Ectodermal cell (in vitro differentiated cells): ENCODE results near the gene SLC25A21.

Experiments
- H3K27ac ChIP-seq: 2 replicates; pipeline ENCODE4 v1.7.0; 2013; ENCODE audit warnings: mild to moderate bottlenecking, low read depth, low read length; ENCODE audit not compliant: insufficient read depth, poor library complexity, severe bottlenecking
- H3K27me3 ChIP-seq: 2 replicates; pipeline ENCODE4 v1.7.0; 2013; ENCODE audit warnings: mild to moderate bottlenecking, low read length; ENCODE audit not compliant: insufficient read depth, control insufficient read depth, poor library complexity, severe bottlenecking
- H3K36me3 ChIP-seq: one replicate; pipeline ENCODE4 v1.7.0; 2013; ENCODE audit warnings: low read length; ENCODE audit not compliant: control insufficient read depth, insufficient read depth
- H3K4me1 ChIP-seq: one replicate; pipeline ENCODE4 v1.7.0; 2013; ENCODE audit warnings: low read length; ENCODE audit not compliant: control insufficient read depth, insufficient read depth
- H3K4me3 ChIP-seq: 2 replicates; pipeline ENCODE4 v1.7.0; 2013; ENCODE audit warnings: low read depth, low read length, control low read depth; ENCODE audit not compliant: insufficient read depth
- H3K9me3 ChIP-seq: 2 replicates; pipeline ENCODE4 v1.7.0; 2013; ENCODE audit warnings: mild to moderate bottlenecking, low read length, moderate library complexity; ENCODE audit not compliant: control insufficient read depth
- WGBS, 2 experiments: methylation state at CpG; one replicate each; pipeline ENCODE4 v1.1.7; 2013; ENCODE audit warnings: missing lambda C conversion rate in 2 of 2; 5-methylcytosine and 5-hydroxymethylcytosine counted together

Gene SLC25A21

GRCh38 chr14:37093364-37093763 is 79.0 kb downstream of the SLC25A21 start:
- WGBS, 2 experiments: 76 to 92% methylated on average over 3 of the region's 5 CpGs
- Histone ChIP-seq H3K27me3 (no peaks in the 10 kb centered on the region), H3K27ac (no peak overlapping the region), H3K4me3 (no peak overlapping the region), H3K4me1 (no peaks in the 10 kb centered on the region), H3K9me3 (no peaks in the 10 kb centered on the region), H3K36me3 (no peaks in the 10 kb centered on the region)

DNA sequence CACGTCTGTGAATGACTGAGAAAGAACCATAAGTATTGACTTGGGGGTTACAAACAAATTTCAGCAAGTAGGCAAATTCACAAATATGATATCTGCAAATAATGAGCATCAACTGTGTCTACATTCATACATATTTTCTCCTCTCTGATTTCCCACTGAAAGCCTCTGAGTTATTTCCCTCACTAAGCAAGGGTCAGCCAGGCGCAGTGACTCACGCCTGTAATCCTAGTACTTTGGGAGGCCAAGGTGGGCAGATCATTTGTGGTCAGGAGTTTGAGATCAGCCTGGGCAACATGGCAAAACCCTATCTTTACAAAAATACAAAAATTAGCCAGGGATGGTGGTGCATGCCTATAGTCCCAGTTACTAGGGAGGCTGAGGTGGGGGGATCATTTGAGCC is 80.8 kb downstream of the SLC25A21 start:
- Histone ChIP-seq H3K27me3 (no peaks in the 10 kb centered on the region), H3K4me3 (no peak overlapping the region), H3K27ac (no peak overlapping the region), H3K9me3 (no peaks in the 10 kb centered on the region), H3K4me1 (no peaks in the 10 kb centered on the region), H3K36me3 (no peaks in the 10 kb centered on the region)
- 89 to 94% methylated on average over 3 of the region's 3 CpGs for WGBS, 2 experiments

- Histone ChIP-seq H3K36me3 (no peaks in the 10 kb centered on the region), H3K9me3 (no peaks in the 10 kb centered on the region), H3K27ac (no peak overlapping the region), H3K4me1 (no peaks in the 10 kb centered on the region), H3K4me3 (no peak overlapping the region), H3K27me3 (no peaks in the 10 kb centered on the region)
- WGBS, 2 experiments: 77 to 80% methylated on average over 6 of the region's 6 CpGs
These were observed 82.4 kb downstream of the SLC25A21 start for GRCh38 chr14:37090026-37090425.

DNA sequence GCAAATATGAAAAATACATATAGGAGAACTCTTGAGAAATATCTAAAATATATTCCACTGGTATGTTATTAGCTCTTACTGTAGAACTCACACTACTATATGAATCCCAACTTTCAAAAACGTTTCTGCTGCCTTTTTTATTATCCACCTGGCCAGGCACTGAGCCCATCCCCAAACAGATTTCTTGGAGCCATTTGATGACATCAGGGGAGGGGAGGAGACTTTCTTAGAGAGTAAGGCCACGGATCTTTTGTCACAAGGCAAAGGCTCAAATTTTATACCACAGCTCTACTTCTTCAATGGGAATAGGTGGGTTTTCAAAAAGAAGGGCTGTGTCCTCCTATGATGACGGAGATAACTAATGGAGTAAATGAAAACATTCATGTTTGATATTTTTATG is 83.0 kb downstream of the SLC25A21 start:
- H3K4me3 ChIP-seq: no peak overlapping the region
- H3K4me1 ChIP-seq: no peaks in the 10 kb centered on the region
- H3K27me3 ChIP-seq: no peaks in the 10 kb centered on the region
- H3K36me3 ChIP-seq: no peaks in the 10 kb centered on the region
- no peak overlapping the region for H3K27ac ChIP-seq
- WGBS, 2 experiments: 84 to 88% methylated on average over 2 to 3 of the region's 3 CpGs
- H3K9me3 ChIP-seq: no peaks in the 10 kb centered on the region

GRCh38 chr14:37088356-37089215 is 83.8 kb downstream of the SLC25A21 start:
- H3K4me3 ChIP-seq: no peak overlapping the region
- no peak overlapping the region for H3K27ac ChIP-seq
- no peaks in the 10 kb centered on the region for H3K9me3 ChIP-seq
- H3K4me1 ChIP-seq: no peaks in the 10 kb centered on the region
- H3K27me3 ChIP-seq: no peaks in the 10 kb centered on the region
- 93 to 96% methylated on average over 9 of the region's 9 CpGs for WGBS, 2 experiments
- no peaks in the 10 kb centered on the region for H3K36me3 ChIP-seq

- 94 to 96% methylated on average over 3 of the region's 3 CpGs for WGBS, 2 experiments
- Histone ChIP-seq H3K4me3 (no peak overlapping the region), H3K27me3 (no peaks in the 10 kb centered on the region), H3K27ac (no peak overlapping the region), H3K4me1 (no peaks in the 10 kb centered on the region), H3K36me3 (no peaks in the 10 kb centered on the region), H3K9me3 (no peaks in the 10 kb centered on the region)
These were observed 84.9 kb downstream of the SLC25A21 start for GRCh38 chr14:37087520-37087919.

DNA sequence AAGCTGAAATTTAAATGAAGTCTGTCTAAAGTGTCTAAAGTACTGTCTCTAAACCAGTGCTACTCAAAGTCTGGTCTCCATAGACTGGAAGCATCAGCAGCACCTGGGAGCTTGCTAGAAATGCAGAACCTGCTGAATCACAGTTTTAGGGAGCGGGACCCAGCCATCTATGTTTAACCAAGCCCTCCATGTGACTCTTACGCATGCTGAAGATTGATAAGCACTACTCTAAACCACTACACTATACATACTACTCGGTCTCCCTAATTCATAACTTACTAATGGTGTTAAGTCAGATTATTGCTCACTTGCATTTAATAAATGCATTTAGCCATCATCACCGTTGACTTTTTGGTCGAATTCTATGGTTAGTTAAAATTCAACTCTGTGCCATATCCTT is 88.8 kb downstream of the SLC25A21 start:
- Histone ChIP-seq H3K27me3 (no peaks in the 10 kb centered on the region), H3K9me3 (no peaks in the 10 kb centered on the region), H3K36me3 (no peaks in the 10 kb centered on the region), H3K4me3 (no peak overlapping the region), H3K4me1 (no peaks in the 10 kb centered on the region), H3K27ac (no peak overlapping the region)
- WGBS, 2 experiments: 76 to 78% methylated on average over 5 of the region's 5 CpGs

DNA sequence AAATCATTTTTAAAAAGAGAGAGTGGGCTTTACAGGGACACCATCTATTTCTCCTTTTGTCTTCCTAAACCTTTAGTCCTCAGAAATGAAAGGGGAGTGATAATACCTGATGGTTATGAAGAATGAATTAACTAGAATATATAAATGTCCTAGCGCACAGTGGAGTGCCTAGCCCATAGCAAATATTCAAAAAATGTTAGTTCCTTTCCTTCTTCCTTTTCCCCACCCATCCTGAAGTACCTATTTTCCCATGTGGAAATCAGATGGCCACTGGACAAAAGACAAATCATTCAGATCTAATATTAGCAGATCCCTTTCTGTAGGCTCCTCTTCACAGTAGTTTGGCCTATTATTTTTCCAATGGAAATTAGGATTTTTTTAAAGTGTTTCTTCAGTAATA is 90.0 kb downstream of the SLC25A21 start:
- Histone ChIP-seq H3K27me3 (no peaks in the 10 kb centered on the region), H3K9me3 (no peaks in the 10 kb centered on the region), H3K27ac (no peak overlapping the region), H3K4me3 (no peak overlapping the region), H3K36me3 (no peaks in the 10 kb centered on the region), H3K4me1 (no peaks in the 10 kb centered on the region)
- WGBS, 2 experiments: 0% methylated on average over 1 of the region's 1 CpG

- H3K27ac ChIP-seq: no peak overlapping the region
- no peak overlapping the region for H3K4me3 ChIP-seq
- H3K36me3 ChIP-seq: no peaks in the 10 kb centered on the region
- H3K9me3 ChIP-seq: no peaks in the 10 kb centered on the region
- no peaks in the 10 kb centered on the region for H3K27me3 ChIP-seq
- no peaks in the 10 kb centered on the region for H3K4me1 ChIP-seq
These were observed 90.5 kb downstream of the SLC25A21 start for GRCh38 chr14:37081856-37082255.

DNA sequence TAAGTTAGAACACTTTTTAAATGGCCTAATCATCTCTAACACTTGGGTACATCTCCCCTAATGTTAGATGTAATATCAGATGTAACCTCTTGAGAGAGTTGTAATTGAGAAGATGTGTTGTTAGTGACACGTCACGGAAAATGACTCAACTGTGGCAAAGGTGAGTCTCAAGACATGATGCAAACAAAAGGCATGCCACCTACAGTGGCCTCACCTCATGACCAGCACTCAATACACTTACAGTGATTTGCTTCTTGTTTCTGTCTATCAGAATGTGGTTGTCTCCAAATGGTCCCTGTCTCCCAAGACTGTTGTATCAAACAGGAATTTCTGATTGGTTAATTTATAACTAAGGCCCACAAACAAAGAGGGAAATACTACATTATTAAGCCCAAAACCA is 91.2 kb downstream of the SLC25A21 start:
- Histone ChIP-seq H3K27me3 (no peaks in the 10 kb centered on the region), H3K4me1 (no peaks in the 10 kb centered on the region), H3K4me3 (no peak overlapping the region), H3K9me3 (no peaks in the 10 kb centered on the region), H3K36me3 (no peaks in the 10 kb centered on the region), H3K27ac (no peak overlapping the region)
- WGBS, 2 experiments: 100% methylated on average over 1 to 2 of the region's 2 CpGs
